GM10266 (cell line): ENCODE results near the gene GAS2L1.
"Not testable (repeated sequence)": the region's sequence is repeated elsewhere in the genome, so short reads cannot be mapped to it uniquely, and the experiment has no call there.

ENCODE experiments used
- DNase-seq: peaks from one replicate; pipeline ENCODE4 v3.0.0; 2012; ENCODE audit errors: extremely low spot score
- TF ChIP-seq, protein P1 (sequence below): IDR thresholded peaks from 2 replicates; pipeline ENCODE4 v1.5.1; 2012; ENCODE audit warnings: mild to moderate bottlenecking, low read depth; ENCODE audit not compliant: control insufficient read depth, insufficient read depth; ENCODE audit errors: missing control alignments

The GAS2L1 gene

GRCh38 chr22:29343313-29343805 is 36.9 kb downstream of the GAS2L1 start:
- TF ChIP-seq, protein P1, sequence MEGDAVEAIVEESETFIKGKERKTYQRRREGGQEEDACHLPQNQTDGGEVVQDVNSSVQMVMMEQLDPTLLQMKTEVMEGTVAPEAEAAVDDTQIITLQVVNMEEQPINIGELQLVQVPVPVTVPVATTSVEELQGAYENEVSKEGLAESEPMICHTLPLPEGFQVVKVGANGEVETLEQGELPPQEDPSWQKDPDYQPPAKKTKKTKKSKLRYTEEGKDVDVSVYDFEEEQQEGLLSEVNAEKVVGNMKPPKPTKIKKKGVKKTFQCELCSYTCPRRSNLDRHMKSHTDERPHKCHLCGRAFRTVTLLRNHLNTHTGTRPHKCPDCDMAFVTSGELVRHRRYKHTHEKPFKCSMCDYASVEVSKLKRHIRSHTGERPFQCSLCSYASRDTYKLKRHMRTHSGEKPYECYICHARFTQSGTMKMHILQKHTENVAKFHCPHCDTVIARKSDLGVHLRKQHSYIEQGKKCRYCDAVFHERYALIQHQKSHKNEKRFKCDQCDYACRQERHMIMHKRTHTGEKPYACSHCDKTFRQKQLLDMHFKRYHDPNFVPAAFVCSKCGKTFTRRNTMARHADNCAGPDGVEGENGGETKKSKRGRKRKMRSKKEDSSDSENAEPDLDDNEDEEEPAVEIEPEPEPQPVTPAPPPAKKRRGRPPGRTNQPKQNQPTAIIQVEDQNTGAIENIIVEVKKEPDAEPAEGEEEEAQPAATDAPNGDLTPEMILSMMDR, result no peak
- no peak for DNase-seq

DNA sequence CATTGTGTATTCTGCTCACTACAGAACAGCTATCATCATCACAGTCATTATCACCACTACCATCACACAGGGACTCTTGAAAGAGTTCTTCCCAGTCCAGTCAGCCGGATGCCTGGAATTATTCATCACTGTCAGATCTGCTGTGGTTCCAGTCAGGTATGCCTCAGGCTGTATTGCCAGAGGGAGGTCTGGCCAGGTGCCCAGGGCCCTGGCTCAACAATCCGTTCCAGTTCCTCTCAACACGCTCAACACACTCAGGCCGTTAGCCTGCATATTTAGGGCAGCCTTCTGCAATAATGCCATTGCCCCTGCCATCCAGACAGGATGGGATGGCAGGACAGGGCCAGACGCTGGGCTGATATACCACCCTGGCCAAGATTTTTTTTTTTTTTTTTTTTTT is 37.7 kb downstream of the GAS2L1 start:
- TF ChIP-seq, protein P1, result no peak
- no peak for DNase-seq

DNA sequence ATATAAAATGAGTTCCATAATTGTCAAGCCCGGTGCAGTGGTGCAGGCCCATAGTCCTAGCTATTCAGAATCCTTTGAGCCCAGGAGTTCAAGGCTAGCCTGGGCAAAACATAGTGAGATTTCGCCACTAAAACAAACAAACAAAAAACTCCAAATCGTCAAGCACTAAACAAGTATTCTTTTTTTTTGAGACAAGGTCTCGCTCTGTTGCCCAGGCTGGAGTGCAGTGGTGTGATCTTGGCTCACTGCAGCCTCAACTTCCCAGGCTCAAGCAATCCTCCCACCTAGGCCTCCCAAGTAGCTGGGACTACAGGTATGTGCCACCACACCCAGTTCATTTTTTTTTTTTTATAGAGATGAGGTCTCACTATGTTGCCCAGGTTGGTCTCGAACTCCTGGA is 38.4 kb downstream of the GAS2L1 start:
- DNase-seq, result not testable (repeated sequence)

- TF ChIP-seq, protein P1, result no peak
- DNase-seq, result no peak
Observed at GRCh38 chr22:29345932-29346331, 39.5 kb downstream of the GAS2L1 start.

- TF ChIP-seq, protein P1, result no peak
- no peak for DNase-seq
Observed at GRCh38 chr22:29346659-29347058, 40.2 kb downstream of the GAS2L1 start.

- DNase-seq, result no peak
- TF ChIP-seq, protein P1, result no peak
Observed at GRCh38 chr22:29348041-29348440, 41.6 kb downstream of the GAS2L1 start.

DNA sequence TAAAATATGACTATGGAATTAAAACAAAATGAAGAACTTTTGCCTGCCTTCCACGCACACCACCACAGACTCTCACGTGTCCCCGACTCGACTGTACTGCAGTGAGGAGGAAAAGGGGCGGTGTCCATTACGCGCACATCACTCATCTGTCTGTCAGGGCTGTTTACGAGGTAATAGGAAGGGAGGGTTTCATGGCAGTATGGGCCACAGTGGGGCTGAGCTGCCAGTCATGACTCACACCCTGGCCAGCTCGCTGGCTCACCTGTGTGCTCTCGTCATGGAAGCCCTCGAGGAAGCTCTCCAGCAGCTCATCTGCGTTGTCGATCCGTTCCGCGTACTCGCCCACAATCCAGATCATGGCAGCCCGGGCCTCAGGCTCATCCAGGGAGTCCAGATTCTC is 42.5 kb downstream of the GAS2L1 start:
- DNase-seq, result no peak
- TF ChIP-seq, protein P1, result no peak

- TF ChIP-seq, protein P1, result no peak
Observed at GRCh38 chr22:29351042-29351441, 44.6 kb downstream of the GAS2L1 start.

More at GRCh38 chr22:29351042-29351441, 44.6 kb downstream of the GAS2L1 start:
- no peak for DNase-seq
